ACHN (cell line): ENCODE results near the gene VWA5A.
A peak's percentile ranks its signal among the peaks of the same experiment; 100 is the strongest.
"Not testable (repeated sequence)": the region's sequence is repeated elsewhere in the genome, so short reads cannot be mapped to it uniquely, and the experiment has no call there.

ENCODE experiments used
- DNase-seq: peaks from one replicate; pipeline ENCODE4 v3.0.0-alpha.2; 2015
- in situ Hi-C: cut with HindIII; loops from 2 replicates; pipeline ENCODE4 v1.10.0; 2017; ENCODE audit warnings: low sequenced_read_pairs, low pct_ligation_motif_present, low pct_unique_long_range_greater_than_20kb

Gene VWA5A

GRCh38 chr11:124152770-124153407 is 37.6 kb downstream of the VWA5A start:
- in situ Hi-C loops = no loop called here
- no peak for DNase-seq

GRCh38 chr11:124153821-124154220 is 38.6 kb downstream of the VWA5A start:
- in situ Hi-C loops = no loop called here
- no peak for DNase-seq

- in situ Hi-C loops = no loop called here
These were observed 44.2 kb downstream of the VWA5A start for GRCh38 chr11:124159481-124159880.

GRCh38 chr11:124160986-124161385 is 45.7 kb downstream of the VWA5A start:
- in situ Hi-C loops = no loop called here
- DNase-seq = no peak

More at GRCh38 chr11:124159481-124159880, 44.2 kb downstream of the VWA5A start:
- no peak for DNase-seq

GRCh38 chr11:124167826-124168231 is 52.6 kb downstream of the VWA5A start:
- DNase-seq = no peak
- in situ Hi-C loops = no loop called here

DNA sequence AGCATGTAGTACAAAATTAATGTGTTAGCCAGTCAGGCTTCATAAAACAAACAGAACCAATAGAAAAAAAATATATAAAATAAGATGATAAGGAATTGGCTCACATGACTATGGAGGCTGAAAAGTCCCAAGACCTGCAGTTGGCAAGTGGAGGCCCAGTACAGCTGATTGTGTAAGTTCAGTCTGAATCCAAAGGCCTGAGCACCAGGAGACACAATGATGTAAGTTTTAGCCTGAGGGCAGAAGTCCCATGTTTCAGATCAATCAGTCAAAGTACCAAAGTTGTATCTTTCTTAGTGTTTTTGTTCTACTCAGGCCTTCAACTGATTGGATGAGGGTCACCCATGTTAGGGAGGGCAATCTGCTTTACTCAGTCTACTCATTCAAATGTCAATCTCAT is 53.5 kb downstream of the VWA5A start:
- no peak for DNase-seq
- in situ Hi-C loops = no loop called here

GRCh38 chr11:124170315-124170714 is 55.1 kb downstream of the VWA5A start:
- DNase-seq, in situ Hi-C loops: not testable (repeated sequence)

DNA sequence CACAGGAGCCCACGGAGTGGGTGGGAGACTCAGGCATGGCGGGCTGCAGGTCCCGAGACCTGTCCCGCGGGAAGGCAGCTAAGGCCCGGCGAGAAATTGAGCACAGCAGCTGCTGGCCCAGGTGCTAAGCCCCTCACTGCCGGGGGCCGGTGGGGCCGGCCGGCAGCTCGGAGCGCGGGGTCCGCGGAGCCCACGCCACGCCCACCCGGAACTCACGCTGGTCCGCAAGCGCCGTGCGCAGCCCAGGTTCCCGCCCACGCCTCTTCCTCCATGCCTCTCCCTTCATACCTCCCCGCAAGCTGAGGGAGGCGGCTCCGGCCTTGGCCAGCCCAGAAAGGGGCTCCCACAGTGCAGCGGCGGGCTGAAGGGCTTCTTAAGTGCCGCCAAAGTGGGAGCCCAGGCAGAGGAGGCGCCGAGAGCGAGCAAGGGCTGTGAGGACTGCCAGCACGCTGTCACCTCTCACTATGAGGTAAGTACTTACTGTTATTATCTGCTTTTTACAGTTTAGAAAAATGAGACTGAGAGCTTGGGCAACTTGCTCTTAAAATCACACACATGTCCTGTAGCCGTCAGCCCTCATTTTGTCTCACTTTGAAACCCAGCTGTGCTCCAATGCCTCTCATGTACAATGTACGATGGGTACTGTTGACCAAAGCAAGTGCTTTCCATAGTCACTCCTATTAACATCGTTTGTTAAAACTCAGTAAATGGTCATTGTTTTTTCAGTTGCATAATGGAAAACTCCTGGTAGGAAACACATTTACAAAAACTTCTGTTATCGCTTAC is 55.7 kb downstream of the VWA5A start:
- no peak for DNase-seq
- in situ Hi-C loops = no loop called here

DNA sequence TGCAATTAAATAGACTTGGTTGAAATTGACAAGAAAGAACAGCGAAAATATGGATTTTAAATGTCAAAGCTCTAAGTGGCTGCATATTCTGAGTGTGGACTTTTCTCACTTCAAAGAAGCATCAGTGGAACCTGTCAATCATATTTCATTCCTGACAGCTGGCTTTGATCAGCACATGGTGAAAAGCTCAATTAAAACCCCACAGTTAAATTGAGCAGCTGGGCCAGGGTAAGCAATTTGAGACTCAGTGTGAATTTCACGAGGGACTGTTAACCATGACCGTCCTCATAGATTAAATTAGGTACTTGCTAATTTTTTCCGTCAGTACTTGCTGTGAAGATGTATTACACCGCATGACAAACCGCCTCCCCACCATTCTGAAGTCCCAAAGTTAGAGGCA is 56.9 kb downstream of the VWA5A start:
- in situ Hi-C loops = no loop called here
- DNase-seq = no peak

- no peak for DNase-seq
- in situ Hi-C loops = no loop called here
These were observed 57.3 kb downstream of the VWA5A start for GRCh38 chr11:124172599-124172998.

GRCh38 chr11:124174001-124174583 is 58.8 kb downstream of the VWA5A start:
- in situ Hi-C loops = no loop called here
- peak; percentile 68 for DNase-seq

DNA sequence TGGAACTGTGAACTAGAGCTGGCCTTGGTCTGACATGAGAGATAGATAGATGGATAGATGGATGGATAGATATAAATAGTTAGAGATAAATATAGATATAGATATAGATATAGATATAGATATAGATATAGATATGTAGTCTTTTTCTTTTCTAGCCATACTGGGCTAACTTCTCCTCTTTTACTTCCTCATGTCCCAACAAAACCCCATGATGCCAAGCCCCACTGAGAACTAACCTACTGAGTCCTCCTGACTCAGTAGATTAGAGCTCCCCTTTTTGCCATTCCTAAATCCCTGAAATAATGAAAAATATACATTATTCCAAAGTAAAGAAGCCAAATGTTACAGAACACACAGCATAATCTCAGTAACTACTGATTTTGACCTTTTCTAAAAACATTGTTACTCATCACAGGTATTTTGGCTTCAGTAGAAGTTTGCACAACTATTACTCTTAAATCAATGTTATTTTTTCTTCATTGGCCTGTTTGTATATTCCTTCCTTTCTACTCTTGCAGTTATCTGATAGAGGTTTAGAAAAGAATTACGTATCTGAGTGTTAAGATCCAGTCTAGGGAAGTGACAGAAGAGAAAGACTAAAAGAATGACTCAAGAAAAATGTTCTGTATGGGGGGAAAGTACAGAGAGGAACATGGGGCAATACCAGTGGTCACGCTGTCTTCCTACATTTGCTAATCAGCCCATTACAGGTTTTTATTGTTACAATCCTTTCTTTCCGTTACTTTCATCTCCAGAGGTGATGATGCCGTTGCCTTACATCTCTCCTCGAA is 61.9 kb downstream of the VWA5A start:
- in situ Hi-C loops = no loop called here
- DNase-seq = no peak

- no peak for DNase-seq
- in situ Hi-C loops = no loop called here
These were observed 64.1 kb downstream of the VWA5A start for GRCh38 chr11:124179310-124179709.

DNA sequence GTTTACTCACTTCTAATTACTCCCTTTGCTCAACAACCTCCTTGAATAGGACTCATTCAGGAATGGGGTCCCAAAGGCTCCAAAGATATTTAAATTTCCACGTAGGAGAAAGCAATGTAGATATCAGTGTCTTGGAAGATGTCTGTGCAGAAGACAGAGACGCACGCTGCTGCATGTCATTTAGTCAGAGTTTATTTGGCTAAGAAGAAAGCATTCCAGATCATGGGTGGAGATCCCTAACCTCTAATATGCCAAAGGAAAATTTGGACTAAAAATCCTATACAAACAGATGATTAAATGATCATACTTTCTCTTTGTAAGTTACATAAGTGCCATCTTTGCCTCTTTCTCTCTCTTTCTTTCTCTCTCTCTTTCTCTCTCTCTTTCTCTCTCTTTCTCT is 67.8 kb downstream of the VWA5A start, which contains the start of gene OR10D3:
Gene OR10D3 (plus strand): TSS at position 278 of the 400 bp plus-strand sequence. CDS start 1,925 bp downstream, outside the sequence.
- in situ Hi-C loops = no loop called here

DNA sequence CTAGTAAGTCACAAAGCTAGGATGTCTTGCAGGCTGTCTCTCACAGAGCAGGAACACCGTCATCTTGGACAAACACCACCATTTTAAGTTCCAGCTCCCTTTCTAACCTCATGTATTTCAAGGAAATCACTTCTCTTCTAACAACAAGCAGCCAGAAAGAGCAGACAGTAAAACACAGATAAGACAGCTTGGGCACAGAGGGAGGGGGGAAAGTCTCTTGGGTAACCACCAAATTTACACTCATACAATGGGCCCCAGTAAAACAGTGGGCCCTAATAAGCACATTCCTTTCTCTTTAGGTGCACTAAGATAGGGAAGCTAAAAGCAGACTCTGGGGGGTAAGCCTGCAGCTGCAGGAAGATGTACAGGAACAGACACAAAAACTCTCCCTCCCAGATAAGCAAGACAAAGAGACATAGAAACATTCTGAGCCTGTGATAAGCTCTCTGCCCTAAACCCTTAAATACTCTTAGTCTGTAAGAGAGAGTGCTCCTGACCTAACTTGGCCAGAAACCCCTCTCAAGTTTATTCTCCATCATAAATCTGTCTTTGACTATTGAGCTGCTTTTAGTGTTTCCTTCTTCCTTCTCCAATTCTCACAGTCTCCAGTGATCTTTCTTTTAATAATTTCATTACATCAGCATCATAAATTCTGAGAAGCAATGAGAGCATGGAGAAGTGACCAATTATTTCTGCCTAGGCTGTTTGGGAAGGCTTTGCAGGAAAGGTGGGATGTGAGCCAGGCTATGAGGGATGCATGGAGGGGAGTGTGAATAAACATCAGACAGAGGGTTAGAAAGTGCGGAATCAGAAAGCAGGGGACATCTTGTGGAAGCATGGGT is 75.3 kb downstream of the VWA5A start:
- DNase-seq = no peak
- in situ Hi-C loops = no loop called here

More for the DNA sequence above, 67.8 kb downstream of the VWA5A start, which contains the start of gene OR10D3:
- no peak for DNase-seq

DNA sequence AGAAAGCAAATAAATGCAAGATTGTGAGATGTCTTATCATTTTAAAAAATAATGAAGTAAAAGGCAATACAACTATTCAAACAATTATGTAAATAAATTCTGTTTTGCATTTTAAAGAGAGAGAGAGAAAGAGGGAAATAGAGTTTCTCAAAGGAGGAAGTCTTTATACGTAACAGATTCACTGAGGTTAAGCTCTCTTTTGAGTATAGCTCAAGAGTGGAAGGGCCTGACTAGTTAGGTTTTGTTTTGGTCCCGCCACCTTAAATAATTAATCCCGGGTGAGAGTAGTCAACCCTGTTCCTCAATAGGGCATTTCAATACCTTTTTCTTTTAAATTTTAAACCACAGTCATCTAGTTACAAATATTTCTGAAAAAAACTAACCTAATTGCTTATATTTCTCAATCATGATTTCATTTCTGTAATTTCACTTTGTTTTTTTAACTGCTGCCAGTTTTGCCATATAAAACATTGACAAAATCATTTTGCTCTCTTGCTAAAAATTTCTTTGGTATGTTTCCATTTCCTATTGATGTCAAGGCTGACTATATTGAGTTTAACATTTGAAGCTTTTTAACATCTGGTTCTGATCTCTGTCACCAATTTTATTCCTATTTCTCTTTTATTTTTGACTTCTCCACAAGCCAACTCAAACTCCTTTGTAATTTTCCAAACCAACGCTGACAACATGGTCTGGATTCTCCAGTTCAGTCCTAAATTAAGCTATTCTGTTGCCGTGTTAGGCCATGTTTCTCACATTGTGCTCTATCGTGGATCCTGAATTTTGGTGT is 78.2 kb downstream of the VWA5A start:
- no peak for DNase-seq
- in situ Hi-C loops = no loop called here
